Hepatocyte (in vitro differentiated cells): ENCODE measurements around the gene TMC6.

Source experiments
- EZH2 ChIP-seq: fragments of 200-600 bp; sonication (generic); IDR thresholded peaks from 2 replicates; pipeline ENCODE4 v1.6.1; 2016; ENCODE audit warnings: antibody characterized with exemption, mild to moderate bottlenecking, borderline replicate concordance
- EZH2phosphoT487 ChIP-seq: fragments of 200-600 bp; sonication (generic); IDR thresholded peaks from one replicate; pipeline ENCODE4 v1.6.1; 2018; ENCODE audit warnings: antibody characterized with exemption, mild to moderate bottlenecking, low read depth, moderate library complexity; ENCODE audit not compliant: unreplicated experiment, severe bottlenecking
- TF ChIP-seq, protein P1 (sequence below): fragments of 200-600 bp; sonication (generic); IDR thresholded peaks from 2 replicates; pipeline ENCODE4 v1.5.1; 2016; ENCODE audit warnings: antibody characterized with exemption, mild to moderate bottlenecking; ENCODE audit not compliant: poor library complexity

DNA sequence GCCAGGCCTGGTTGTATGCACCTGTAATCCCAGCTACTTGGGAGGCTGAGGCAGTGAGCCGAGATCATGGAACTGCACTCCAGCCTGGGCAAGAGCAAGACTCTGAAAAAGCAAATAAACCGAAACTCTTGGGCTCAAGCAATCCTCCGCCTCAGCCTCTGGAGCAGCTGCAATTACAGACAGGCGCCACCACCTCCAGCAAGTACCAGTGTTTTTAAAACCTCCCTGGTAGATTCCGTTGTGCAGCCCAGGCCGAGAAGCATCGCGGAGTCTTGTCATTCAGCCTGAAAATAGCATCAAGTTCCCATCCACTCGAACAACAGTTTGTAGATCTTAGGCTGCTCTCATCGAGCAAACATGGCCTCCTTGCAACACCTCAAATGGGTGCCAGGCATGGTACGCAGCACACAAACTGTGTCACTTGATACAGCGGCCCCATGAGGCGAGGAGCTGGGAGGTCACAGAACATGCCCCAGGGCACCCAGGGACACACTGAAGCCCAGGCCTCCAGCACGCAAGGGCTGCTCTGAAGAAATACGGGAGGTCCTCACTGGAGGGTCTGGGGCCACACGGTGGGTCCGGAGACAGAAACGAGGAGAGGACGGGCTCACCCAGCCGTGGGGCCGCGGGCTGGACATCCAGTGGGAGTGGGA is 18.1 kb downstream of the TMC6 start:
- TF ChIP-seq, protein P1, sequence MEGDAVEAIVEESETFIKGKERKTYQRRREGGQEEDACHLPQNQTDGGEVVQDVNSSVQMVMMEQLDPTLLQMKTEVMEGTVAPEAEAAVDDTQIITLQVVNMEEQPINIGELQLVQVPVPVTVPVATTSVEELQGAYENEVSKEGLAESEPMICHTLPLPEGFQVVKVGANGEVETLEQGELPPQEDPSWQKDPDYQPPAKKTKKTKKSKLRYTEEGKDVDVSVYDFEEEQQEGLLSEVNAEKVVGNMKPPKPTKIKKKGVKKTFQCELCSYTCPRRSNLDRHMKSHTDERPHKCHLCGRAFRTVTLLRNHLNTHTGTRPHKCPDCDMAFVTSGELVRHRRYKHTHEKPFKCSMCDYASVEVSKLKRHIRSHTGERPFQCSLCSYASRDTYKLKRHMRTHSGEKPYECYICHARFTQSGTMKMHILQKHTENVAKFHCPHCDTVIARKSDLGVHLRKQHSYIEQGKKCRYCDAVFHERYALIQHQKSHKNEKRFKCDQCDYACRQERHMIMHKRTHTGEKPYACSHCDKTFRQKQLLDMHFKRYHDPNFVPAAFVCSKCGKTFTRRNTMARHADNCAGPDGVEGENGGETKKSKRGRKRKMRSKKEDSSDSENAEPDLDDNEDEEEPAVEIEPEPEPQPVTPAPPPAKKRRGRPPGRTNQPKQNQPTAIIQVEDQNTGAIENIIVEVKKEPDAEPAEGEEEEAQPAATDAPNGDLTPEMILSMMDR = no peak
- no peak for TF ChIP-seq EZH2phosphoT487
- no peak for TF ChIP-seq EZH2
